GM12864 (cell line): ENCODE measurements around the gene GTF2H4.
"Not testable (repeated sequence)": the region's sequence is repeated elsewhere in the genome, so short reads cannot be mapped to it uniquely, and the experiment has no call there.

ENCODE experiments used
- DNase-seq: peaks from one replicate; pipeline ENCODE4 v3.0.0-alpha.2; 2011; ENCODE audit warnings: low read depth
- H3K4me3 ChIP-seq: 2 replicates; pipeline ENCODE4 v1.5.1; 2011; ENCODE audit warnings: mild to moderate bottlenecking, low read depth, low read length, control low read depth
- CTCF ChIP-seq: IDR thresholded peaks from 2 replicates; pipeline ENCODE4 v1.5.1; 2011; ENCODE audit warnings: low read depth, mild to moderate bottlenecking, moderate library complexity, low read length, control low read depth, inconsistent platforms; ENCODE audit errors: missing control alignments

The GTF2H4 gene

GRCh38 chr6:30871592-30872183 is 36.3 kb upstream of the GTF2H4 start:
- no peak for DNase-seq
- no peak for TF ChIP-seq CTCF
- no peak overlapping the region for H3K4me3 ChIP-seq

GRCh38 chr6:30873137-30873640 is 34.8 kb upstream of the GTF2H4 start:
- no peak overlapping the region for H3K4me3 ChIP-seq
- no peak for TF ChIP-seq CTCF

GRCh38 chr6:30873795-30874194 is 34.2 kb upstream of the GTF2H4 start:
- not testable (repeated sequence) for H3K4me3 ChIP-seq, DNase-seq

More at GRCh38 chr6:30873137-30873640, 34.8 kb upstream of the GTF2H4 start:
- DNase-seq: no peak

- no peak overlapping the region for H3K4me3 ChIP-seq
- no peak for DNase-seq
- TF ChIP-seq CTCF: no peak
These were observed 32.6 kb upstream of the GTF2H4 start for GRCh38 chr6:30875244-30876038.

GRCh38 chr6:30876039-30876730 is 31.8 kb upstream of the GTF2H4 start:
- TF ChIP-seq CTCF: no peak
- no peak for DNase-seq
- H3K4me3 ChIP-seq: no peak overlapping the region

- peak; percentile 49 for DNase-seq
- peak overlapping the region; percentile 6; the same call in 1 of the 2 replicates for H3K4me3 ChIP-seq
- TF ChIP-seq CTCF: peak; percentile 85
These were observed 30.4 kb upstream of the GTF2H4 start for GRCh38 chr6:30877419-30878262.
